ENCODE data around the gene FECH. TPM values are rescaled to one million over a fixed set of nuclear protein-coding genes. Genes with fewer than 3 reads are reported as not detected.

The FECH gene
- polyA plus RNA-seq, 1 donor (not counting 4 experiments of a cell fraction or from before 2014, with no cell fraction given), result 29.2 TPM

DNA sequence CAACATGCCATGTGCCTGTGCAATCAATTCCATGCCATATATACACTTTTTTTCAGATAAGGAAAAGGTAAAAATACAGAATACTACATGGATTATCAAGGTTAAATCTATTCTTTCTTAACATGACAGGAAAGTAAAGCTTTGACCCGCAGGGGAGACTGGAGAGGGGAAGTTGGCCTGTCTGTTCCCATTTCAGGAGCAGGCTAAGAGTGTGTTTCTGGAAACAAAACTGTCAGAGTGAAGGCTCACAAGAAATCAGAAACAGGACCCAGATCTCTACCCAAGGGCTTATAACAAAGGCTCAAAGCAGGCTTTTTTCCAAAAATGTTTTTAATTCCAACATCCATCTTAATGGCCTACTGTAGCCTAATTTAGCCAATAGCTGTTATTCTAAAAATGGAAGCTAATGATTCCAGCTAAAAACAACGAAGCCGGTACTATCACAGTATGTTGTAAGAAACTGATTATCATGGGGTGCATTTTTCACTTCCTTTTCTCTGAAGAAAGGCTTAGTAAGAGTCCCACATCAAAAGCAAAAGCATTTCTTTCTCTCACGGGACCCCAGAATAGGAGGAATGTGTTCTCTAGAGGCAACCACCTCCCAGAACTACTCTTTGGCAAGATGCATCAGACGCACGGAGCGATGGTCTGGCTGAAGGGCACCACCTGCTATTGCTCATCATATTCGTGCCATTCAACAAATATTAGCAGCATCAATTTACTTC is 41.4 kb downstream of the FECH start:
- no peaks in the 10 kb centered on the region for H4K20me1 ChIP-seq (ENCODE audit: control insufficient read depth, extremely low read depth, insufficient read depth, low read length)
- H3K4me3 ChIP-seq (ENCODE audit: control insufficient read depth in 2 of 3, extremely low read depth in 1 of 3, insufficient read depth in 2 of 3, low read depth in 1 of 3, low read length in 3 of 3), result no peak overlapping the region
- no peak overlapping the region for H3K27ac ChIP-seq (ENCODE audit: control insufficient read depth, insufficient read depth, low read length)
- no peak overlapping the region for H2AFZ ChIP-seq (ENCODE audit: control insufficient read depth, low read length)
- TF ChIP-seq CTCF (optimal IDR thresholded peaks at IDR 0.05 in 1 of 3, IDR thresholded peaks at IDR 0.05 in 1 of 3, conservative IDR thresholded peaks at IDR 0.05 in 1 of 3; ENCODE audit: extremely low read depth in 1 of 3, insufficient read depth in 2 of 3, low read length in 3 of 3) (no peak), EZH2 (IDR thresholded peaks at IDR 0.05; ENCODE audit: low read length) (no peak)
- no peak overlapping the region for H3K9ac ChIP-seq (ENCODE audit: control insufficient read depth, extremely low read depth, insufficient read depth, low read length)
- H3K4me1 ChIP-seq (ENCODE audit: control insufficient read depth, extremely low read depth, insufficient read depth, low read length), result peaks cover 8% of the 10 kb centered on the region
- no peaks in the 10 kb centered on the region for H3K9me1 ChIP-seq (ENCODE audit: control insufficient read depth, extremely low read depth, insufficient read depth, low read length)
- no peaks in the 10 kb centered on the region for H3K27me3 ChIP-seq (ENCODE audit: control insufficient read depth, extremely low read depth, insufficient read depth, low read length)
- no peak overlapping the region for H3K4me2 ChIP-seq (ENCODE audit: control insufficient read depth, extremely low read depth, insufficient read depth, low read depth, low read length)
- DNase-seq (ENCODE audit: low read depth, low spot score) (no peak), FAIRE-seq (no peak)
- no peaks in the 10 kb centered on the region for H3K9me3 ChIP-seq (ENCODE audit: control insufficient read depth, low read depth, low read length)
- dilution Hi-C loops (cut with MboI; ENCODE audit: extremely low pct_ligation_motif_present, low sequenced_read_pairs), result no loop called here
- no peaks in the 10 kb centered on the region for H3K79me2 ChIP-seq (ENCODE audit: control insufficient read depth, insufficient read depth, low read length)
- H3K36me3 ChIP-seq (ENCODE audit: control insufficient read depth in 2 of 2, extremely low read depth in 1 of 2, insufficient read depth in 2 of 2, low read length in 2 of 2), result no peaks in the 10 kb centered on the region

GRCh38 chr18:57543560-57543959 is 42.9 kb downstream of the FECH start:
- H2AFZ ChIP-seq (ENCODE audit: control insufficient read depth, low read length), result no peak overlapping the region
- no peaks in the 10 kb centered on the region for H3K9me3 ChIP-seq (ENCODE audit: control insufficient read depth, low read depth, low read length)
- H3K27ac ChIP-seq (ENCODE audit: control insufficient read depth, insufficient read depth, low read length), result no peak overlapping the region
- FAIRE-seq (no peak), DNase-seq (ENCODE audit: low read depth, low spot score) (no peak)
- H3K9ac ChIP-seq (ENCODE audit: control insufficient read depth, extremely low read depth, insufficient read depth, low read length), result no peak overlapping the region
- H3K27me3 ChIP-seq (ENCODE audit: control insufficient read depth, extremely low read depth, insufficient read depth, low read length), result no peaks in the 10 kb centered on the region
- H3K79me2 ChIP-seq (ENCODE audit: control insufficient read depth, insufficient read depth, low read length), result no peaks in the 10 kb centered on the region
- dilution Hi-C loops (cut with MboI; ENCODE audit: extremely low pct_ligation_motif_present, low sequenced_read_pairs), result no loop called here
- H3K9me1 ChIP-seq (ENCODE audit: control insufficient read depth, extremely low read depth, insufficient read depth, low read length), result no peaks in the 10 kb centered on the region
- no peaks in the 10 kb centered on the region for H3K36me3 ChIP-seq (ENCODE audit: control insufficient read depth in 2 of 2, extremely low read depth in 1 of 2, insufficient read depth in 2 of 2, low read length in 2 of 2)
- H3K4me3 ChIP-seq (ENCODE audit: control insufficient read depth in 2 of 3, extremely low read depth in 1 of 3, insufficient read depth in 2 of 3, low read depth in 1 of 3, low read length in 3 of 3), result no peak overlapping the region
- H3K4me1 ChIP-seq (ENCODE audit: control insufficient read depth, extremely low read depth, insufficient read depth, low read length), result peaks cover 8% of the 10 kb centered on the region
- no peaks in the 10 kb centered on the region for H4K20me1 ChIP-seq (ENCODE audit: control insufficient read depth, extremely low read depth, insufficient read depth, low read length)
- TF ChIP-seq EZH2 (IDR thresholded peaks at IDR 0.05; ENCODE audit: low read length) (no peak), CTCF (optimal IDR thresholded peaks at IDR 0.05 in 1 of 3, IDR thresholded peaks at IDR 0.05 in 1 of 3, conservative IDR thresholded peaks at IDR 0.05 in 1 of 3; ENCODE audit: extremely low read depth in 1 of 3, insufficient read depth in 2 of 3, low read length in 3 of 3) (no peak)
- H3K4me2 ChIP-seq (ENCODE audit: control insufficient read depth, extremely low read depth, insufficient read depth, low read depth, low read length), result no peak overlapping the region
